Heart left ventricle (tissue), 16 donors: Measurements from ENCODE around the gene LNX1. TPM values are rescaled to one million over a fixed set of nuclear protein-coding genes. Genes with fewer than 3 reads are reported as not detected.

Experiments used
- ATAC-seq, 4 donors: fragments of 200-7000 bp; cut with Tn5 transposase; one replicate each; pipeline ENCODE4 v1.9.1; 2020 to 2022; ENCODE audit warnings: moderate library complexity in 4 of 4, mild to moderate bottlenecking in 3 of 4, moderate number of reproducible peaks in 1 of 4
- DNase-seq, 5 donors: peaks; one replicate each; pipeline ENCODE4 v3.0.0-alpha.2; 2020
- H3K27ac ChIP-seq, 12 donors: fragments of 200-600 bp; sonication (generic) in 4 of 12; one replicate each; pipeline versions ENCODE4 v1.5.0 to v1.8.0; 2016 to 2022; ENCODE audit warnings: mild to moderate bottlenecking in 2 of 12
- H3K27me3 ChIP-seq, 9 donors: fragments of 200-600 bp; sonication (generic) in 2 of 9; one replicate each; pipeline versions ENCODE4 v1.5.1 to v1.8.0; 2016 to 2022; ENCODE audit warnings: mild to moderate bottlenecking in 3 of 9
- H3K36me3 ChIP-seq, 9 donors: fragments of 200-600 bp; sonication (generic) in 2 of 9; one replicate each; pipeline versions ENCODE4 v1.5.0 to v1.8.0; 2018 to 2022; ENCODE audit warnings: mild to moderate bottlenecking in 2 of 9
- H3K4me1 ChIP-seq, 12 donors: fragments of 200-600 bp; sonication (generic) in 4 of 12; one replicate each; pipeline versions ENCODE4 v1.5.0 to v1.8.0; 2016 to 2022; ENCODE audit warnings: mild to moderate bottlenecking in 3 of 12
- H3K4me3 ChIP-seq, 12 donors: fragments of 200-600 bp; sonication (generic) in 4 of 12; one replicate each; pipeline versions ENCODE4 v1.5.0 to v1.8.0; 2017 to 2022; ENCODE audit warnings: mild to moderate bottlenecking in 9 of 12, moderate library complexity in 4 of 12
- H3K9me3 ChIP-seq, 12 donors: fragments of 200-600 bp; sonication (generic) in 4 of 12; one replicate each; pipeline versions ENCODE4 v1.5.0 to v1.8.0; 2016 to 2022; ENCODE audit warnings: mild to moderate bottlenecking in 1 of 12
- POLR2A ChIP-seq, 2 donors: fragments of 450-650 bp; IDR thresholded peaks; one replicate each; pipeline ENCODE4 v1.6.1; 2017; ENCODE audit warnings: antibody characterized with exemption in 2 of 2, mild to moderate bottlenecking in 2 of 2, moderate library complexity in 2 of 2
- WGBS, 4 donors: extraction: QIAGEN DNeasy Blood & Tissue Kit in 2 of 4; methylation state at CpG; one replicate each; pipeline versions ENCODE4 v1.1.5 to v1.1.7; 2013 to 2018; 5-methylcytosine and 5-hydroxymethylcytosine counted together
- intact Hi-C, 10 donors: fragments of 100-400 bp; cut with DNase I; formaldehyde crosslinking; loops; one replicate each; pipeline versions ENCODE4 v1.11.1 to v1.14.2; 2022
- polyA plus RNA-seq, 2 donors: library from polyadenylated mRNA; stranded (reverse); fragments of 200-250 nt; gene quantifications; one replicate each; pipeline ENCODE4 v1.2.3, GENCODE V29; 2013
- total RNA-seq, 9 donors: library from RNA; depleted of rRNA in 2 of 9; stranded (reverse); fragments of >200 nt in 2 of 9; fragmentation: NEBNext Ultra II Directional in 3 of 9; extraction: Animal tissue kit (Norgen Biotek cat#: 25700) in 3 of 9; gene quantifications; one replicate each; pipeline versions ENCODE4 v1.1.0 to v1.2.4, GENCODE V29; 2016 to 2023
- TF ChIP-seq, protein P1 (sequence below), 12 donors: fragments of 200-600 bp; sonication (generic) in 4 of 12; IDR thresholded peaks; one replicate each; pipeline versions ENCODE4 v1.5.0 to v1.8.0; 2018 to 2022; ENCODE audit warnings: antibody characterized with exemption in 12 of 12, mild to moderate bottlenecking in 5 of 12
- donor health status: ischemic (EF 13 %, LVEDD 7.1; RV severe dilation, severe dysfunction).
- donor health status: healthy with polysubstance abuse.
- donor health status: DM: no; HTN: yes; CAD: no.
- donor health status: DM: no; HTN: no; CAD: no.
- donor health status: ischemic (EF 25% LVEDD 6.9; RV normal size, moderate dysfunction).
- donor health status: ischemic (EF 25% LVEDD 5.7; RV mildly dilated, moderate dysfunction).
- donor health status: healthy.
- donor health status: DM: yes; HTN: yes; CAD: no.
- donor health status: ischemic (EF 35%, LVEDD 5.7; RV mildly dilated, moderate dysfunction).
- donor health status: nonischemic (EF 11% LVEDD 7.7; RV severe dilation, severe dysfunction).
- donor health status: DM: yes; HTN: yes; CAD: no.
- donor health status: PGD.
- donor health status: ischemic (EF 29% LVEDD 5.4; RV normal size, mild dysfunction).
- donor health status: nonischemic (EF 23%, LVEDD 6.1; RV moderate dilation, normal function).

LNX1 gene
- total and polyA plus RNA-seq, 11 donors = 3.4 to 15.7 (median 6.7) TPM

DNA sequence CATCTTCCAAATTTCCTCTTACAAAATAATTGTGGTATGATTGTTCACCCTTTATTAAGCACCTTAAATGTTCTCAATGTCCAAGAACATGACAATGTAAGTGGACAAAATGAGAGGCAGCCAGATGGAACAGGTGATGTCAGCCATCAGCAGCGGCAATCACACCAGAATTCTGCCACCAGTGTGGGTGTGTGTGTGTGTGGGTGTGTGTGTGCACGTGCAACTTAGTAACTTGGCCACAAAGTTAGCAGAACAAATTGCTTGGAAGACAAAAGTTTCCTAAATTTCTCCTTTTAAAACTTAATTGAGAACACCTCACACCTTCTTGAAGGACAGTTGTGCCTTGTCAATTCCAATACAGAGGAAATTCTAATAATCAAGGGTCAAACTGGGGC lies 18.7 kb downstream of the LNX1 start:
- H3K4me3 ChIP-seq = no peak overlapping the region
- no peak overlapping the region for H3K27ac ChIP-seq
- H3K36me3 ChIP-seq = no peaks in the 10 kb centered on the region
- H3K4me1 ChIP-seq = peaks cover 0 to 11% (median 3%) of the 10 kb centered on the region in 12 donors
- H3K9me3 ChIP-seq = no peaks in the 10 kb centered on the region
- DNase-seq (no peak), ATAC-seq (no peak)
- 73 to 92% (median 83%) methylated on average over 2 of the region's 2 CpGs for WGBS, 4 donors
- TF ChIP-seq, protein P1, sequence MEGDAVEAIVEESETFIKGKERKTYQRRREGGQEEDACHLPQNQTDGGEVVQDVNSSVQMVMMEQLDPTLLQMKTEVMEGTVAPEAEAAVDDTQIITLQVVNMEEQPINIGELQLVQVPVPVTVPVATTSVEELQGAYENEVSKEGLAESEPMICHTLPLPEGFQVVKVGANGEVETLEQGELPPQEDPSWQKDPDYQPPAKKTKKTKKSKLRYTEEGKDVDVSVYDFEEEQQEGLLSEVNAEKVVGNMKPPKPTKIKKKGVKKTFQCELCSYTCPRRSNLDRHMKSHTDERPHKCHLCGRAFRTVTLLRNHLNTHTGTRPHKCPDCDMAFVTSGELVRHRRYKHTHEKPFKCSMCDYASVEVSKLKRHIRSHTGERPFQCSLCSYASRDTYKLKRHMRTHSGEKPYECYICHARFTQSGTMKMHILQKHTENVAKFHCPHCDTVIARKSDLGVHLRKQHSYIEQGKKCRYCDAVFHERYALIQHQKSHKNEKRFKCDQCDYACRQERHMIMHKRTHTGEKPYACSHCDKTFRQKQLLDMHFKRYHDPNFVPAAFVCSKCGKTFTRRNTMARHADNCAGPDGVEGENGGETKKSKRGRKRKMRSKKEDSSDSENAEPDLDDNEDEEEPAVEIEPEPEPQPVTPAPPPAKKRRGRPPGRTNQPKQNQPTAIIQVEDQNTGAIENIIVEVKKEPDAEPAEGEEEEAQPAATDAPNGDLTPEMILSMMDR (IDR thresholded peaks at IDR 0.05) = no peak
- no peak for TF ChIP-seq POLR2A (IDR thresholded peaks at IDR 0.05)
- no peaks in the 10 kb centered on the region for H3K27me3 ChIP-seq
- intact Hi-C loops = no loop called here

DNA sequence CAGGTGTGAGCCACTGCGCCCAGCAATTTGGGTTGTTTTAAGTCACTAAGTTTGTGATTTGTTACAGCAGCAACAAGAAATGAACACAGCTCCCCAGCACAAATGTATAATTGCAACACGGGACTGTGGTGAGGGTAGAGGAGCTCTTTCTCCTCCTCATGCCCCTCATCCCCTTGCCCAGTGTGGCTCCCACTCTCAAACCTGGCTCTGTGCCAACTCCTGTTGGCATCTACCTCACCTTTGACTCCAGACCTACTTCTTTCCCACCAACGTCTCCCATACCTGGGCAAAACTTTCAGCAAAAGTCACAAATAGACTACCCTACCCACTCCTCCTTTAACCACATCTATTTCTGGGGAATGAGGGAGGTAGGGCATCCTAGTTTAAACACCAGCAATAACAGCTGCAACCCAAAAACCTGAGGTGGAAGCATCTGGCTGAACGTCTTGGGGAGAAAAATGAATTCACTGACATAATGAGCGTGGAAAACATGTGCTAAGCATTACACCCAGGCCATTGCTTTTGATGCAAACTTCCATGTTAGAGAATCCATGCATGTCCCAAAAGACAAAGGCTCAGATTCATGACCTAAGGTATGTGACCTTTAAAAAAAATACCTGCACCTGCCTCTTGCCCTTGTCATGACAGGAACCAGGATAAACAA lies 19.2 kb downstream of the LNX1 start:
- intact Hi-C loops = no loop called here
- Histone ChIP-seq H3K9me3 (no peaks in the 10 kb centered on the region), H3K4me1 (peaks cover 0 to 10% (median 2%) of the 10 kb centered on the region in 12 donors), H3K27ac (no peak overlapping the region), H3K27me3 (no peaks in the 10 kb centered on the region), H3K4me3 (no peak overlapping the region), H3K36me3 (no peaks in the 10 kb centered on the region)
- no peak for DNase-seq
- 85 to 93% (median 89%) methylated on average over 5 of the region's 5 CpGs for WGBS, 4 donors
- no peak for ATAC-seq
- TF ChIP-seq, protein P1 (IDR thresholded peaks at IDR 0.05) = no peak
- TF ChIP-seq POLR2A (IDR thresholded peaks at IDR 0.05) = no peak

DNA sequence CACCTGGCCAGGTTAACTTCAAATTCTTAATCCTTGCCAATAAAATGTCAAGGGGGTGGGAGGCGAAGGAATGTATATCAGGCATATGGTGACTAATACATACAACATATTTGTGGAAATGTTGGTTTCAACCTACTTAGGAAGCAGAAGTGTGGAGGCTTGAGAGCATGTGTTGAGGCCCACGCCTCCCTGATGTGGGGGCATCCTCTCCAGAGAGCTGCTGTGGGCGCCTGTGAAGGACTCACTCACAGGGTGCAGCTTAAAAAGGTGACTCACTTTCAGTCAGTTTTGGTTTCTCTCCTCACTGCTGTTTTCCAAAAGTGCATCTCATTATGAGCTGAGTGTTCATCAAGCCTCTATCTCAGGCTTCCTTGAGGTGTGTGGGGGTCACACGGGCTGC lies 27.5 kb downstream of the LNX1 start:
- H3K27me3 ChIP-seq = no peaks in the 10 kb centered on the region
- H3K27ac ChIP-seq = no peak overlapping the region
- TF ChIP-seq, protein P1 (IDR thresholded peaks at IDR 0.05) = no peak
- TF ChIP-seq POLR2A (IDR thresholded peaks at IDR 0.05) = no peak
- ATAC-seq (no peak), DNase-seq (no peak)
- H3K4me1 ChIP-seq = peaks cover 0 to 6% (median 0%) of the 10 kb centered on the region in 12 donors
- 77 to 91% (median 87%) methylated on average over 4 of the region's 4 CpGs for WGBS, 4 donors
- no peaks in the 10 kb centered on the region for H3K9me3 ChIP-seq
- H3K4me3 ChIP-seq = no peak overlapping the region
- H3K36me3 ChIP-seq = no peaks in the 10 kb centered on the region
- intact Hi-C loops = no loop called here

DNA sequence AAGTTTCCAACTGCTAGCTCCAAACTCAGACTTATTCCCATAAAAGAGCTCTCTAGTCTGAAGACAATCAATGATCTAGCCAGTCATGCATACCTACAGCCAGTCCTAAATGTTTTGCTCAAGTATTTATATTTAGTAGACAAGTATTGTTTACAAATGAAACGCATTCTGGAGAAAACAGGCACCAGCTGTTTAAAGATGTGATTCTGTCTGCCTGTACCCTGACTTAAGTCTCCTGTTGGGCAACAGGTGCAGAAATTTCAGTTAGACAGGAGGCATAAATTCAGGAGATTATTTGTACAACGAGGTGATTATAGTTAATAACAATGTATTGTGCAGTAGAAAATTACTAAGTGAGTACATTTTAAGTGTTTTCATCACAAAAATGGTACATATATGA lies 28.9 kb downstream of the LNX1 start:
- no peak overlapping the region for H3K27ac ChIP-seq
- no peaks in the 10 kb centered on the region for H3K9me3 ChIP-seq
- intact Hi-C loops = no loop called here
- H3K36me3 ChIP-seq = no peaks in the 10 kb centered on the region
- ATAC-seq (no peak), DNase-seq (no peak)
- TF ChIP-seq POLR2A (IDR thresholded peaks at IDR 0.05) = no peak
- TF ChIP-seq, protein P1 (IDR thresholded peaks at IDR 0.05) = no peak
- H3K4me1 ChIP-seq = peaks cover 0 to 21% (median 7%) of the 10 kb centered on the region in 12 donors
- H3K27me3 ChIP-seq = no peaks in the 10 kb centered on the region
- 69 to 91% (median 89%) methylated on average over 2 of the region's 2 CpGs for WGBS, 4 donors
- H3K4me3 ChIP-seq = no peak overlapping the region
